ENCODE results near the gene RABGGTA. TPM values are rescaled to one million over a fixed set of nuclear protein-coding genes. Genes with fewer than 3 reads are reported as not detected.

The RABGGTA gene
- total RNA-seq, 1 experiment from 2014 or later = 25.6 TPM

DNA sequence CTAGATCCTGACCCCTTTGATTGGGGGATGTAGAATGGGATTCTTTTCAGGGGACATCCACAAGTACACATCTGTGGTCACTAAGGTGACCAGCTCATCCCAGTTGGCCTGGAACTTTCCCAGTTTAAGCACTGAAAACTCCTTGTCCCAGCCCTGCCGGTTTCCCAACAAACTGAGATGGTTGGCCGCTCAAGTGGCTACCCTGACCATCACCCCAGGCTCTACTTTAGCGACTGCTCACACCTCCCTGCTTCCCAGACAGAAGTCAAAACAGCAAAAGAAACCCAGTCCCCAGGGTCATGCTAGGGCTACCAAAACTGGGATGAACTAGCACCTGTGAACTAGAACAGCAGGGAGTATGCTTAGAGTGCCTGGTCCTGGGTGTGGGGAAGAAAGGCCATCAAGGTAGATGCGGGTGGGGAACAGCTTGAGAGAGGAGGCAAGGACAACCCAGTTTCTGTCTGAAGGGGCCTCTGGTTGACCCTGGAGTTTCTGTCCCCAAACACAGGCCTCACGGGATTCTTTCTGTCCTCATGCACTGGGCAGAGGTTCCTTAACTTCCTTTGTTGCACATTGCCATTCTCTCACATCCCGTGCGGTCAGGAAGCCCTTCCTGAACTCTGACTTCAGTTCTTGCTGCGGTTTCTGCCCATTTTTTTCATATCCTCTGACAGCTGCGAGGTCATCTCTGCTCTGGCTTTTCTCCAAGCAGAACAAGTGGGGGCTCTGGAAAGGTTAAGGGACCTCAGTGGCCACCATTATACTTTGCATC lies 41.5 kb upstream of the RABGGTA start:
- Histone ChIP-seq H3K79me2 (ENCODE audit: insufficient read depth, low read length) (no peaks in the 10 kb centered on the region), H2BK120ac (ENCODE audit: low read depth, low read length, poor library complexity, severe bottlenecking) (no peak overlapping the region), H4K8ac (replicated peaks; ENCODE audit: insufficient read length, low read depth, low read length) (no peak overlapping the region), H4K91ac (ENCODE audit: insufficient read length, low read depth, low read length) (no peak overlapping the region), H3K79me1 (ENCODE audit: insufficient read depth, low read depth, low read length, poor library complexity, severe bottlenecking) (no peaks in the 10 kb centered on the region), H3K9ac (ENCODE audit: extremely low read depth, insufficient read length, low read length) (no peak overlapping the region), H3K4me2 (ENCODE audit: insufficient read depth, insufficient read length, low read length) (no peak overlapping the region), H2BK12ac (ENCODE audit: insufficient read length, low read depth, low read length) (no peak overlapping the region), H3K56ac (ENCODE audit: insufficient read length, low read depth, low read length) (no peak overlapping the region), H3K4ac (ENCODE audit: low read depth, low read length) (no peak overlapping the region), H3K14ac (ENCODE audit: insufficient read depth, low read length) (no peak overlapping the region), H2BK5ac (ENCODE audit: insufficient read length, low read length) (no peak overlapping the region), H3K18ac (ENCODE audit: insufficient read length, low read depth, low read length) (no peak overlapping the region), H3K23me2 (ENCODE audit: insufficient read length, low read depth, low read length, poor library complexity, severe bottlenecking) (no peaks in the 10 kb centered on the region), H3K4me1 (ENCODE audit: insufficient read depth, low read length) (no peaks in the 10 kb centered on the region), H3T11ph (ENCODE audit: low read length) (no peak overlapping the region), H2BK20ac (ENCODE audit: low read depth, low read length, poor library complexity, severe bottlenecking) (no peak overlapping the region), H3K27ac (ENCODE audit: insufficient read length, low read depth, low read length) (no peak overlapping the region), H2AK5ac (ENCODE audit: insufficient read length, low read length) (no peak overlapping the region), H3K27me3 (ENCODE audit: insufficient read depth, low read length) (no peaks in the 10 kb centered on the region), H3K9me3 (ENCODE audit: control insufficient read depth, low read depth, low read length) (no peaks in the 10 kb centered on the region), H2BK15ac (ENCODE audit: low read depth, low read length) (no peak overlapping the region), H2AFZ (ENCODE audit: low read length) (no peak overlapping the region), H3K23ac (ENCODE audit: insufficient read length, low read depth, low read length) (no peak overlapping the region), H4K5ac (ENCODE audit: insufficient read length, low read depth, low read length) (no peak overlapping the region), H4K20me1 (ENCODE audit: control insufficient read depth, insufficient read depth, insufficient read length) (no peaks in the 10 kb centered on the region)
- peaks cover 20% of the 10 kb centered on the region for H3K27me3 Mint-ChIP-seq (ENCODE audit: low read depth)
- peaks cover 3% of the 10 kb centered on the region in 2 experiments; a peak in 3 of 4 replicates for H3K4me1 Mint-ChIP-seq
- TF ChIP-seq, protein P1, sequence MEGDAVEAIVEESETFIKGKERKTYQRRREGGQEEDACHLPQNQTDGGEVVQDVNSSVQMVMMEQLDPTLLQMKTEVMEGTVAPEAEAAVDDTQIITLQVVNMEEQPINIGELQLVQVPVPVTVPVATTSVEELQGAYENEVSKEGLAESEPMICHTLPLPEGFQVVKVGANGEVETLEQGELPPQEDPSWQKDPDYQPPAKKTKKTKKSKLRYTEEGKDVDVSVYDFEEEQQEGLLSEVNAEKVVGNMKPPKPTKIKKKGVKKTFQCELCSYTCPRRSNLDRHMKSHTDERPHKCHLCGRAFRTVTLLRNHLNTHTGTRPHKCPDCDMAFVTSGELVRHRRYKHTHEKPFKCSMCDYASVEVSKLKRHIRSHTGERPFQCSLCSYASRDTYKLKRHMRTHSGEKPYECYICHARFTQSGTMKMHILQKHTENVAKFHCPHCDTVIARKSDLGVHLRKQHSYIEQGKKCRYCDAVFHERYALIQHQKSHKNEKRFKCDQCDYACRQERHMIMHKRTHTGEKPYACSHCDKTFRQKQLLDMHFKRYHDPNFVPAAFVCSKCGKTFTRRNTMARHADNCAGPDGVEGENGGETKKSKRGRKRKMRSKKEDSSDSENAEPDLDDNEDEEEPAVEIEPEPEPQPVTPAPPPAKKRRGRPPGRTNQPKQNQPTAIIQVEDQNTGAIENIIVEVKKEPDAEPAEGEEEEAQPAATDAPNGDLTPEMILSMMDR (conservative IDR thresholded peaks at IDR 0.05) = no peak
- H3K4me3 Mint-ChIP-seq = no peak overlapping the region
- peaks cover 3 to 25% (median 11%) of the 10 kb centered on the region in 3 experiments; a peak in 6 of 7 replicates for H3K36me3 Mint-ChIP-seq (ENCODE audit: insufficient read depth in 1 of 3, low read depth in 3 of 3)
- no peak overlapping the region for H3K27ac Mint-ChIP-seq
- no peak for DNase-seq
- WGBS (ENCODE audit: extremely low coverage, insufficient read length, low lambda C conversion rate) = no CpG with 5 or more reads among the region's 9 CpGs
- H3K9me3 Mint-ChIP-seq = no peaks in the 10 kb centered on the region

Data from H9 (cell line).